Measurements from ENCODE around the gene KCTD17.
A peak's percentile ranks its signal among the peaks of the same experiment; 100 is the strongest.

KCTD17 gene

DNA sequence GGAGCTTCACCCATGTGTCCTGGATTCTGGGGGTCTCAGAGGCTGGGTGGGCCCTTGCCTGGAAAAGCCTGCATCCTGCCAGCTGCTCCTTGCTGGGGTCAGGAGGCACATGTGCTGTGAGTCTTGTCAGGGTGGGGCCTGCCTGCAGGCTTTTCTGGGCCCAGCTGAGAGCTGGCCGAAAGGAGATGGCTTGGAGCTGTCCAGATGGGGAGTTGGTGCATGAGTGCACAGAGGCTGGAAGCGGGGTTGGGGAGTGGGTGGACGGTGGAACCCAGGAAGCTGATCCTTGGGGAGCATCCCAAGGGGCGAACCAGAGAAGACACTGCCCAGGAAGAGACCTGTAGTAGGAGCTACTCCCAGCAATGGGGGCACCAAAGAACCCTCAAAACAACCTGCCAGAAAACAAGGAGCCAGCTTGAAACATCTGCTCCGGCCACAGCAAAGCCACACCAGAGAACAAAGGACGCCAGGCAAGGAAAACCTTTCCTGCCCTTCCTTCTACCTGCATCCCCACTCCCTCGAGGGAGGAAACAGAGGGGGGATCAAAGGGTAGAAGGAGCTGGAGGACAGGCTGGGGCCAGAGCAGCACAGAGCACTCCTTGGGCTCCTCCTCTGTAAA, 8.2 kb upstream of the KCTD17 start:
- Histone ChIP-seq H3K4me3 (replicated peaks; ENCODE audit: insufficient read depth, low read length) (no peak overlapping the region), H3K27ac (replicated peaks) (no peak overlapping the region), H3K27me3 (ENCODE audit: insufficient read depth, poor library complexity, severe bottlenecking) (no peaks in the 10 kb centered on the region)
- no peak for DNase-seq (ENCODE audit: low read depth in 1 of 2, low spot score in 1 of 2)
- TF ChIP-seq SPI1 (IDR thresholded peaks at IDR 0.05; ENCODE audit: borderline replicate concordance, low read depth) = no peak
- TF ChIP-seq, protein P1, sequence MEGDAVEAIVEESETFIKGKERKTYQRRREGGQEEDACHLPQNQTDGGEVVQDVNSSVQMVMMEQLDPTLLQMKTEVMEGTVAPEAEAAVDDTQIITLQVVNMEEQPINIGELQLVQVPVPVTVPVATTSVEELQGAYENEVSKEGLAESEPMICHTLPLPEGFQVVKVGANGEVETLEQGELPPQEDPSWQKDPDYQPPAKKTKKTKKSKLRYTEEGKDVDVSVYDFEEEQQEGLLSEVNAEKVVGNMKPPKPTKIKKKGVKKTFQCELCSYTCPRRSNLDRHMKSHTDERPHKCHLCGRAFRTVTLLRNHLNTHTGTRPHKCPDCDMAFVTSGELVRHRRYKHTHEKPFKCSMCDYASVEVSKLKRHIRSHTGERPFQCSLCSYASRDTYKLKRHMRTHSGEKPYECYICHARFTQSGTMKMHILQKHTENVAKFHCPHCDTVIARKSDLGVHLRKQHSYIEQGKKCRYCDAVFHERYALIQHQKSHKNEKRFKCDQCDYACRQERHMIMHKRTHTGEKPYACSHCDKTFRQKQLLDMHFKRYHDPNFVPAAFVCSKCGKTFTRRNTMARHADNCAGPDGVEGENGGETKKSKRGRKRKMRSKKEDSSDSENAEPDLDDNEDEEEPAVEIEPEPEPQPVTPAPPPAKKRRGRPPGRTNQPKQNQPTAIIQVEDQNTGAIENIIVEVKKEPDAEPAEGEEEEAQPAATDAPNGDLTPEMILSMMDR (IDR thresholded peaks at IDR 0.05; ENCODE audit: insufficient read depth, low read length) = no peak
- TF ChIP-seq GABPA (IDR thresholded peaks at IDR 0.05; ENCODE audit: low read depth) = no peak
- TF ChIP-seq, protein P2, sequence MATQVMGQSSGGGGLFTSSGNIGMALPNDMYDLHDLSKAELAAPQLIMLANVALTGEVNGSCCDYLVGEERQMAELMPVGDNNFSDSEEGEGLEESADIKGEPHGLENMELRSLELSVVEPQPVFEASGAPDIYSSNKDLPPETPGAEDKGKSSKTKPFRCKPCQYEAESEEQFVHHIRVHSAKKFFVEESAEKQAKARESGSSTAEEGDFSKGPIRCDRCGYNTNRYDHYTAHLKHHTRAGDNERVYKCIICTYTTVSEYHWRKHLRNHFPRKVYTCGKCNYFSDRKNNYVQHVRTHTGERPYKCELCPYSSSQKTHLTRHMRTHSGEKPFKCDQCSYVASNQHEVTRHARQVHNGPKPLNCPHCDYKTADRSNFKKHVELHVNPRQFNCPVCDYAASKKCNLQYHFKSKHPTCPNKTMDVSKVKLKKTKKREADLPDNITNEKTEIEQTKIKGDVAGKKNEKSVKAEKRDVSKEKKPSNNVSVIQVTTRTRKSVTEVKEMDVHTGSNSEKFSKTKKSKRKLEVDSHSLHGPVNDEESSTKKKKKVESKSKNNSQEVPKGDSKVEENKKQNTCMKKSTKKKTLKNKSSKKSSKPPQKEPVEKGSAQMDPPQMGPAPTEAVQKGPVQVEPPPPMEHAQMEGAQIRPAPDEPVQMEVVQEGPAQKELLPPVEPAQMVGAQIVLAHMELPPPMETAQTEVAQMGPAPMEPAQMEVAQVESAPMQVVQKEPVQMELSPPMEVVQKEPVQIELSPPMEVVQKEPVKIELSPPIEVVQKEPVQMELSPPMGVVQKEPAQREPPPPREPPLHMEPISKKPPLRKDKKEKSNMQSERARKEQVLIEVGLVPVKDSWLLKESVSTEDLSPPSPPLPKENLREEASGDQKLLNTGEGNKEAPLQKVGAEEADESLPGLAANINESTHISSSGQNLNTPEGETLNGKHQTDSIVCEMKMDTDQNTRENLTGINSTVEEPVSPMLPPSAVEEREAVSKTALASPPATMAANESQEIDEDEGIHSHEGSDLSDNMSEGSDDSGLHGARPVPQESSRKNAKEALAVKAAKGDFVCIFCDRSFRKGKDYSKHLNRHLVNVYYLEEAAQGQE (IDR thresholded peaks at IDR 0.05; ENCODE audit: insufficient replicate concordance, low read depth) = no peak
- no peak for TF ChIP-seq POLR2AphosphoS5 (IDR thresholded peaks at IDR 0.05; ENCODE audit: low read depth)

DNA sequence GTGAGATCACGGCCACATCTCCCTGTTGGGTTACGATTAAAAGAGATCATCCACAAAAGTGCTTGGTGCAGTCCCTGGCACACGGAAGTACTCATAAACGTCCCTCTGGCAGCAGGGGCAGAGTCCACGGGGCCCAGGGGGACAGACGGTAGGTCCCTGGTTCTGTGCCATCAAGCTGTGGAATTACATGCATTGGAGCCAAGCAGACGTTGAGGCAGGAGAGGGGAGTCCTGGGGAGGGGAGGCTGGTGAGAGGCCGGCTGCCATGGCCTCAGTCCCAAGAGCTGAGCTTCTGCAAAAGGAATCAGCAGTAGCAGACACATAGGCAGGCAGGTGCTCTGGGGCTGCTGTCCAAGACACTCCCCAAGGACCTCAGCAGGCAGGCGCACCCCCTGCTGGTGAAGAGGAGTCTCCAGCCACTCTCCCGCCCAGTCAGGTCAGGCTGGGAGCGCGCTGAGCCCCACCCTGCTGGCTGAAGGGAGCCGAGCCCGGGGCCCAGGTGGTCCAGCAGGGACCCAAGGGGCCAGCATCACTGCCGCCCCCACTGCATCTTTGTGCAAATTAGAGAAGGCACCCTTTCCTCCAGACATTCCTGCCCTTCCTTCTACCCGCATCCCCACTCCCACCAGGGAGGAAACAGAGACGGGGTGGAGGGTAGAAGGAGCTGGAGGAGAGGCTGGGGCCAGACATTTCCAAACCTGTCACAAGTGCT, 7.6 kb upstream of the KCTD17 start:
- DNase-seq (ENCODE audit: low read depth in 1 of 2, low spot score in 1 of 2) = peak; percentile 51 to 86
- H3K4me3 ChIP-seq (replicated peaks; ENCODE audit: insufficient read depth, low read length) = no peak overlapping the region
- H3K27me3 ChIP-seq (ENCODE audit: insufficient read depth, poor library complexity, severe bottlenecking) = no peaks in the 10 kb centered on the region
- H3K27ac ChIP-seq (replicated peaks) = no peak overlapping the region
- TF ChIP-seq, protein P1 (IDR thresholded peaks at IDR 0.05; ENCODE audit: insufficient read depth, low read length) = peak; percentile 84
- TF ChIP-seq SPI1 (IDR thresholded peaks at IDR 0.05; ENCODE audit: borderline replicate concordance, low read depth) = no peak
- TF ChIP-seq, protein P2 (IDR thresholded peaks at IDR 0.05; ENCODE audit: insufficient replicate concordance, low read depth) = peak; percentile 72

DNA sequence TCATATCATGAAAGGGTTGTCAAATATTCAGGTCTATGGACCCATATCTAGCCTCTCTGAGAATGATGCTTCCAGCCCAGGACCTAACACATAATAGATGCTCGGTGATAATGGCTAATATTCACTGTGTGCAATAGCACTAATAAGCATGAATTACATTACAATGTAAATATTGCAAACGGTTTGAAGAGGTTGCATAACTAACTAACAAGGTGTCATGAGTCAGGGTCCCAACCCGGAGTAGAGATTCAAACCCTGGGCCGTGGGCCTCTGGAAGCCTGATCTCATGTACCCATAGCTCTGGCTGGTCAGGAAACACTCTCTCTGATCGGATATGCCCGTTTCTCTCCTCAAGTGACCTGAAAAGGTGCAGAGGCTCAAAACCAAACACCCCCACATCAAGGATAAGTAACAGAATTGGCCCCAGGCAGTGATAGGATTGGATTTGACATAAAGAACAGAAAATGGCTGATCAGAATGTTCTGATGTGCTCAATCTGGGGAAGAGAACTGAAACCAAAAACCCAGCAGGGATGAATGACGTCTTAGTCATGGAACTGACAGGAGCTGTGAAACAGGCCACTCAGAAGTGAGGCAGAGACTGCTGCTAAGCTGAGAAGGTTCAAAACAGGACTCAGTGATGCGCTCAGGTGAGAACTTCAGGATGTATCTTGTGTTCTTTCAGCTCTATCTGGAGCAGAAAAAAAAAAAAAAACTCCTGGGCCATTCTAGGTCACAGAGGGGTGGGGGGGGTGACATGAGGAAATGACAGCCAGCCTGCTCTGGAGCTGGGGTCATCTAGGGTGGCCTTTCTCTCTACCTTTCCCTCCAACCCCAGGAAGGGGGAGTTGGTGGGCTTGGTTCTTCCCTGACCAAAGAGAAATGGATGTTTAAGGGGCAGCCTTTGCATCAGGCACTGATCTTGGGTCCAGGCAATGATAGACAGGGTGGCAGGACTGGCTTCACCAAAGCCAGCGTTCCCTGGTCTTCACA, 6.6 kb upstream of the KCTD17 start:
- Histone ChIP-seq H3K4me3 (replicated peaks; ENCODE audit: insufficient read depth, low read length) (no peak overlapping the region), H3K27ac (replicated peaks) (no peak overlapping the region), H3K27me3 (ENCODE audit: insufficient read depth, poor library complexity, severe bottlenecking) (no peaks in the 10 kb centered on the region)
- no peak for DNase-seq (ENCODE audit: low read depth in 1 of 2, low spot score in 1 of 2)
- TF ChIP-seq, protein P2 (IDR thresholded peaks at IDR 0.05; ENCODE audit: insufficient replicate concordance, low read depth) = no peak
- TF ChIP-seq POLR2AphosphoS5 (IDR thresholded peaks at IDR 0.05; ENCODE audit: low read depth) (no peak), SPI1 (IDR thresholded peaks at IDR 0.05; ENCODE audit: borderline replicate concordance, low read depth) (no peak), GABPA (IDR thresholded peaks at IDR 0.05; ENCODE audit: low read depth) (no peak)
- TF ChIP-seq, protein P1 (IDR thresholded peaks at IDR 0.05; ENCODE audit: insufficient read depth, low read length) = no peak

Measured in HL-60 (cell line).